T1000 (cell line): ENCODE results near the gene C3.
A peak's percentile ranks its signal among the peaks of the same experiment; 100 is the strongest.
"Not testable (repeated sequence)": the region's sequence is repeated elsewhere in the genome, so short reads cannot be mapped to it uniquely, and the experiment has no call there.

Experiments
- DNase-seq: peaks from one replicate; lab custom pipeline; 2025; ENCODE audit warnings: mixed read lengths; lab: John Stamatoyannopoulos, UW

The C3 gene

DNA sequence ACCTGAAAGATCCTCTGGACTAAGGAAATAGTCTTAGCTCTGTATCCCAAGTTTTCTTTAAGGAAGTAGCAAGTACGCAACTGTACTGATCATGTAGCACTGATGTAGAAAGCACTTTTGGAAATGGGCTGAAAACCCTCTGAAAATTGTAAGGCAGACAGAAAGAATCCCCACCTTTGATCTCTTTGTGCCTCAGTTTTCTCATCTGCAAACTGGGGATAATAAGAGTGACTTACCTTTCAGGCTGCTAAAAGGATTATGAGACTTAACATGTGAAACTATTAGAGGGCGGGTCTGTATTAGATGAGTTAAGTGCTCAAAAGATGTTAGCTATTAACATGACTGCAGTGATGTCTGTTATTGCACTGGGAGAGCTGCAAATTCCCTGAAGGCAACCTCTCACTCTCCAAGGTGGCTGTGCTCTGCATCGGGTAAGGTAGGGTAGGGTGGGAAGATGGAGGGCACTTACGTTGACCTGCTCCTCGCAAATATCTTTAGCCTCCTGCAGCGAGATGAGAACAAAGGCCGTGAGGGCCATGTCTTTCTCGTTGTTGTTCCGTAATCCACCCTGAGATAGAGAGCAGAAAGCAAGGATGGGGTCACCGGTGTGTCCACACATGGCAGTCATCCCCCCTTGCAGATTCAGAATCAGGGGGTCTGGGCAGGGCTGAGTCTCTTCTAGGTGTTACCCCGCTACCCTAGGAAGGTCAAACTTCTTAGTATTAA is 30.1 kb downstream of the C3 start:
- DNase-seq: no peak

GRCh38 chr19:6687114-6687513 is 33.3 kb downstream of the C3 start:
- no peak for DNase-seq

GRCh38 chr19:6686628-6686975 is 33.8 kb downstream of the C3 start:
- DNase-seq: no peak

GRCh38 chr19:6685962-6686627 is 34.4 kb downstream of the C3 start:
- DNase-seq: no peak

GRCh38 chr19:6685482-6685881 is 35.0 kb downstream of the C3 start:
- no peak for DNase-seq

DNA sequence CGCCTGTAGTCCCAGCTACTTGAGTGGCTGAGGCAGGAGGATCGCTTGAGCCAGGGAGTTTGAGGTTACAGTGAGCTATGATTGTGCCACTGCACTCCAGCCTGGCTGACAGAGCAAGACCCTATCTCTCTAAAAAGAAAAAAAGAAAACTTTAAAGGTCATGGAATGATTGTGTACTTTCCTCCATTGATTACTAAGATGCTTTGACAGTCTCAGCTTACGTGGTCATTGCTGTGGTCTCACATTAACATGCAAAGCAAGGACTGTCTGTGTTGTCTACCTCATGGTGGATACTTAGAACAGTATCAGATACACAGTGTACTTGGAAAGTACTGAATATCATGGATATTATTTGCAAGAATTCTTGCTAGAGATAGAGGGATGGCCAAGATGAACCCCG is 36.5 kb downstream of the C3 start:
- no peak for DNase-seq

- no peak for DNase-seq
Observed at GRCh38 chr19:6682607-6683128, 37.8 kb downstream of the C3 start.

GRCh38 chr19:6680141-6680540 is 40.3 kb downstream of the C3 start:
- no peak for DNase-seq

- DNase-seq: no peak
Observed at GRCh38 chr19:6679139-6679538, 41.3 kb downstream of the C3 start.

GRCh38 chr19:6678690-6679109 is 41.8 kb downstream of the C3 start:
- DNase-seq: no peak

DNA sequence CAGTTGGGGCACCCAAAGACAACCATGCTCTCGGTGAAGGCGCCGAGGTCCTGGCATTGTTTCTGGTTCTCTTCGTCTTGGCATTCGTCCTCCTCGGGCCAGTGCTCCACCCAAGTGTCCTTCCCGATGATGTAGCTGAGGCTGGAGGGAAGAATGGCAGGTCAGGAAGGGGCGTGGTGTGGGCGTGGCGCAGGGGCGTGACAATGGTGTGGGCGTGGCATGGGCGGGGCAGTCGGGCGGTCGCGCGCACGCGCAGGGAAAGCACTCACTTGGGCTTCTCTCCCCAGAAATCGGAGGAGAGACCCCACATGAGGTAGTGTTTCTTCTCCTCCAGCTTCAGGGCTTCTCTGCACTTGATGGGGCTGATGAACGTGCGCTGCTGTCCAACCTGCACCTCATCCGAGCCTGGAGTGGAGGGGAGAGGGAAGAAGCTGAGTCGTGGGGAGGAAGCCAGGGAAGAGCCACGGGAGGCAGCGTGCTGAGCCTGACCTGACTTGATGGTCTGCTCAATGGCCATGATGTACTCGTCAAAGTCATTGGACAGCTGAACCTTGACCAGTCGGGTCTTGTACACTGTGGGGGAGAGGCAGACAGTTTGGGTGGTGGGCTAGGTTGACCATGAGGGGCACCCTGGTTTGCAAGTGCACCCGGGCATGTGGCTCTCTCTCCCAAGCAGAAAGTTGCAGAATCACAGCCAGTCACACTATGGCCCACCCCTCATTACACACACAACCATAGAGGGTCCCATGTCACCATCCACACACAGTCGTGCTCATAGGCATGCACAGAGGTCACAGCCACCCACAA is 42.4 kb downstream of the C3 start:
- DNase-seq: no peak

GRCh38 chr19:6677495-6677882 is 43.0 kb downstream of the C3 start:
- DNase-seq: no peak

DNA sequence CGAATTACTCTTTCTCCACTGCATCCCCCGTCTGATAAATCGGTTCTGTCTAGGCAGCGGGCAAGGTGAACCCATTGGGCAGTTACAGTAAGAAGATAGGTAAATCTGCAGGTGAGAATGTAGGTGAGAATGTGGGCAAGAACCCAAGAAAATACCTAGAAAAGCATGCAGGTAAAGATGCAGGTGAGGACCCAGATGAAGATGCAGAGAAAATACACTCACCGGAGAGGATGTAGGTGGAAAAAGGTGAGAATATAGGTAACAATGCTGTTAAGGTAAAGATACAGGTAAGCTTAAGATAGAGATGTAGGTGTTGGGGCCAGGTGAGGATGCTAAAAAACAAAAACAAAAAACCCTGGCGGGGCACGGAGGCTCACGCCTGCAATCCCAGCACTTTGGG is 44.2 kb downstream of the C3 start:
- no peak for DNase-seq

DNA sequence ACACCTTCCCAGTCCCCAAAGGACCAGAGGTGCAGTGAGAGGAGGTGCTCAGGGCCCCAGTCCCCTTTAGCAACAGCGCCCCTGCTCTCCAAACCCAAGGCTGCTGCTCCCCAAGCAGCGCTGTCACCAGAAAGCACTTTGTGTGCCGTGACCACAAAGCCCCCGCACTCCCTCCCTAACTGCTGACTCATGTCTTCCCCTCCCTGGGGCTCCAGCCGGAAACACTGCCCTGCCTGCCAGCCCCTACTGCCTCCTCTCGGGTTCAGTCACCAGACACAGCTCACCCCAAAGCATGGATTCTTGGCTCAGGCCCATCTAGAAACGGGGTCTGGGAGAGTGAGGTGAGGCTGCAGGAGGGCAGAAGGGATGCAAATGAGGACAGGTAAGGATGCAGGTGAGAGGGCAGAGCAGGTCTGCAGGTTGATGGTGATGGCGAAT is 45.6 kb downstream of the C3 start:
- DNase-seq: peak; percentile 11

DNA sequence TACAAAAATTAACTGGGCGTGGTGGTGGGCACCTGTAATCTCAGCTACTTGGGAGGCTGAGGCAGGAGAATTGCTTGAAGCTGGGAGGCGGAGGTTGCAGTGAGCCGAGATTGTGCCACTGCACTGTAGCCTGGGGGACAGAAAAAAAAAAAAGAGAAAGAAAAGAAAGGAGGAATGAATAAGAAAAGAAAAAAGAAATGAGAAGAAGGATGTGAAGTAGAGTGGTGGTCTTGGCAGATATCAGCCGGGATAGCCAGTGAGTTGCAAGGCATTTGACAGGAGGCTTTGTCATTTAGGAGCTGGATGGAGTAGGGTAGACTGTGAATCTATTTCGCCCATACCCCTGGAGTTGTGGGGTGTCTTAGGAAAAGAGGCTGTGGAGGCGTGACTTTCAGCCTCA is 46.0 kb downstream of the C3 start:
- DNase-seq: not testable (repeated sequence)

DNA sequence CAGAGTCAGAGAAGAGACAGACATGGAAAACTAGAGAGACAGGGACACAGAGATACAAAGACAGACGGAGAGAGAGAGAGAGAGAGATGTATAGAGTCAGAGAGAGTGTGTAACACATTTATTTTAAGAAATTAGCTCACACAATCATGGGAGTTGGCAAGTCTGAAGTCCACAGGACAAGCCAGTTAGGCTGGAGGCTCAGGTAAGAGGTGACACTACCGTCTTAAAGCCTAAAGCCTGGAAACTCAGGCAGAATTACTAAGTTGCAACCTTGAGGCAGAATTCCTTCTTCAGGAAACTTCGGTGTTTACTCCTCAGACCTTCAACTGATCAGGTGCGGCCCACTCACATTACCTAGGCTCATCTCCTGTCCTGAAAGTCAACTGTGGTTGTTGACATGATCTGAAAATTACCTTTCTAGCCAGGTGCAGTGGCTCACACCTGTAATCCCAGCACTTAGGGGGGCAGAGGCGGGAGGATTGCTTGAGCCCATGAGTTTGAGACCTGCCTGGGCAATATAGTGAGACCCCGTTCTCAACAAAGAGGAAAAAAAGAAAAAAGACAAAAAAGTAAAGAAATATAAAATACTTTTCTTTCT is 47.7 kb downstream of the C3 start:
- DNase-seq: no peak

DNA sequence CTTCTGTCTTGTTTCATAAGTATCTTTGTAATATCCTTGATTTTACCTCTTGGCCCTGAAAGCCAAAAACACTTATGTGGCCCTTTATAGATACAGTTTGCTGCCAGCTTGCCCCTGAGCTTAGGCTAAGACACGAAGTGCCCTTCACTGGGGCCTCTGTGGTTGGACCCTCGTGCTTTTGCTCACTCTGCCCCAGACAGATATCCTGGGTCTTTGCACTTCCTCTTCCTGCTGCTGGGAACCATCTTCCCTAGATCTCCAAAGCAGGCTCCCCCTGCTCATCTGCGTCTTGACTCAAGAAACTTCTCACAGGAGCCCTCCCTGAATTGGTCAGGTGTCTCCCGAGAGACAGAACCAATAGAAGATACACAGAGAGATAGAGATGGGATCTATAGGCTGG is 48.5 kb downstream of the C3 start:
- no peak for DNase-seq

DNA sequence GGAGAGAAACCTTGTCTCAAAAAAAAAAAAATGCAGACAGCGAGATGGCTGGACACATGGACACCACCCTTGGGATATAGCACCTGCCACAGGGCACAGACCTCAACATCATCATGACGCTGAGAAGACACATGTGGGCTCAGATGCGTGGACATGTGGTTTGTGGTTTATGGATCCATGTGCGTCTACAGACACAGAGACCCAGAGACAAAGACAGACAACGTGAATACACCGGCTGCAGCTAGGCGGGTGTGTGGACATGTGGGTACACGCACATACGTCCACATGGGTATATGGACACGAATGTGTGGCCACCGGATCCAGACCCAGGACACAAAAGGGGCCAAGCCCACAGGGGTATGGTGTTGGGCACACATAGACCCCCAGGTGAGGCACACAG is 51.8 kb downstream of the C3 start:
- DNase-seq: no peak

- no peak for DNase-seq
Observed at GRCh38 chr19:6667114-6667627, 53.3 kb downstream of the C3 start.

DNA sequence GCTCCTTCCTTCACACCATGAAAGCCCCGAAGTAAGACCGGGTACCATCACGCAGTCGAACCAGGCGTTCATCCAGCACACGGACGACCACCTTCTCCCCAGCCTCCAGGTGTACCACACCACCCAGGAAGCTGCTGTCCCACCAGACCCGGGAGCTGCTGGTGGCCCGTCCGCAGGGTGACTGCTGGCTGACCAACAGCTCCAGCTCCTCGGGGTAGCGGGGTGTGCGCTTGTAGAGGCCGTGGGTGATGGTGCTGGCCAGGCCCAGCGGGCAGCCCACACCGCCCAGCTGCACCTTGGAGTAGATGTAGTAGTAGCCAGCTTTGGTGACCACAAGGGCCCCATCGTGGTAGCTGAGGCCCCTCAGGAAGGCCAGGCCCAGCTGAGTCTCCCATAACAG is 55.5 kb downstream of the C3 start:
- no peak for DNase-seq

GRCh38 chr19:6663236-6664201 is 56.9 kb downstream of the C3 start:
- no peak for DNase-seq
